HL-60/S4 treated with phorbol 12-myristate 13-acetate at 8.2 ng/mL for 4 days and 3 days (cell line): ENCODE results near the gene ACKR2.

ENCODE experiments used
- in situ Hi-C: fragments of 300-500 bp; cut with MboI; formaldehyde crosslinking; loops from 2 replicates; pipeline ENCODE4 v1.15.0; 2022; ENCODE audit warnings: low sequenced_read_pairs

The ACKR2 gene

GRCh38 chr3:42829083-42829627, 19.9 kb downstream of the ACKR2 start:
- in situ Hi-C loops, result no loop called here

- in situ Hi-C loops, result no loop called here
Measured at GRCh38 chr3:42829628-42830436, 20.6 kb downstream of the ACKR2 start.

GRCh38 chr3:42830437-42831320, 21.4 kb downstream of the ACKR2 start:
- in situ Hi-C loops, result no loop called here

- in situ Hi-C loops, result no loop called here
Measured at GRCh38 chr3:42831321-42831713, 22.1 kb downstream of the ACKR2 start.

GRCh38 chr3:42836150-42837123, 27.2 kb downstream of the ACKR2 start:
- in situ Hi-C loops, result no loop called here

GRCh38 chr3:42838571-42838970, 29.3 kb downstream of the ACKR2 start:
- in situ Hi-C loops, result no loop called here

GRCh38 chr3:42839616-42840015, 30.4 kb downstream of the ACKR2 start:
- in situ Hi-C loops, result no loop called here

- in situ Hi-C loops, result no loop called here
Measured at GRCh38 chr3:42841332-42841731, 32.1 kb downstream of the ACKR2 start.

GRCh38 chr3:42843713-42844411, 34.6 kb downstream of the ACKR2 start:
- in situ Hi-C loops, result no loop called here

GRCh38 chr3:42844412-42844713, 35.1 kb downstream of the ACKR2 start:
- in situ Hi-C loops, result no loop called here

- in situ Hi-C loops, result no loop called here
Measured at GRCh38 chr3:42844815-42845214, 35.6 kb downstream of the ACKR2 start.

- in situ Hi-C loops, result no loop called here
Measured at GRCh38 chr3:42846685-42847522, 37.7 kb downstream of the ACKR2 start.

GRCh38 chr3:42847731-42848130, 38.5 kb downstream of the ACKR2 start:
- in situ Hi-C loops, result no loop called here

- in situ Hi-C loops, result no loop called here
Measured at GRCh38 chr3:42849017-42849416, 39.8 kb downstream of the ACKR2 start.

GRCh38 chr3:42850263-42850662, 41.0 kb downstream of the ACKR2 start:
- in situ Hi-C loops, result no loop called here

GRCh38 chr3:42851228-42851834, 42.1 kb downstream of the ACKR2 start:
- in situ Hi-C loops, result no loop called here

GRCh38 chr3:42852441-42852840, 43.2 kb downstream of the ACKR2 start:
- in situ Hi-C loops, result no loop called here

GRCh38 chr3:42853056-42853455, 43.8 kb downstream of the ACKR2 start:
- in situ Hi-C loops, result no loop called here
